NB4 (cell line): ENCODE measurements around the gene MTMR11.

ENCODE experiments used
- CTCF ChIP-seq: IDR thresholded peaks from one replicate; pipeline ENCODE4 v1.5.1; 2012; ENCODE audit warnings: low read depth, low read length
- MAX ChIP-seq: IDR thresholded peaks from 2 replicates; pipeline ENCODE4 v1.6.1; 2011; ENCODE audit warnings: low read depth, low read length
- POLR2A ChIP-seq: IDR thresholded peaks from 2 replicates; pipeline ENCODE4 v1.6.1; 2011; ENCODE audit warnings: mild to moderate bottlenecking; ENCODE audit not compliant: insufficient read length; ENCODE audit errors: extremely low read depth

DNA sequence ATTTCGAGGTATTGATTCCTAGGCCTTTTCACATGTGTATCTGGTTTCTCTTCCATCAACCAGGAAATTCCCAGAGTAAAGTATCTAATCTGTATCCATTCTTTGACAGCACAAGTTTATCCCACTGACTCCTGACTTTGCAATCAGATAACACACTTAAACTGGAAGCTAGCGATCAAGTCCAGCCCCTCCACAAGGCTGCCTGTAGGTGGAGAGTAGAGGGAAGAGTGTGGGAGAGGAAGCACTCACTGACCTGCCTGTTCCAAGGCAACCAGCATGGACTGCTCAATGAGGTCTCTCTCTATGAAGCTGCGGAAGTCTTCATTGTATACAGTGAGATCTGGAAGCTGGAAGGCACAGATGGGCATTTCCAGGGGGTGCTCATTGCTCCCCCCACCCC, 30.4 kb upstream of the MTMR11 start:
- TF ChIP-seq MAX: no peak
- TF ChIP-seq CTCF: no peak
- no peak for TF ChIP-seq POLR2A
